ENCODE results near the gene EEA1. TPM values are rescaled to one million over a fixed set of nuclear protein-coding genes. Genes with fewer than 3 reads are reported as not detected.

EEA1 gene
- total and polyA plus RNA-seq, 2 of the 8 experiments (the other 6 are each of a cell fraction or from before 2014, with no cell fraction given): 1.0 to 18.8 TPM

GRCh38 chr12:92769124-92769901 lies 159.8 kb downstream of the EEA1 start (continued):
- TF ChIP-seq KDM4A (IDR thresholded peaks at IDR 0.05; ENCODE audit: low read depth, low read length, severe bottlenecking) (no peak), EGR1 (IDR thresholded peaks at IDR 0.05; ENCODE audit: borderline replicate concordance, low read depth, low read length) (no peak), HDAC2 (IDR thresholded peaks at IDR 0.05; ENCODE audit: borderline replicate concordance in 1 of 2, low read depth in 2 of 2, low read length in 2 of 2) (no peak), TAF7 (optimal IDR thresholded peaks at IDR 0.05; ENCODE audit: borderline replicate concordance, low read depth, low read length) (no peak), SRF (IDR thresholded peaks at IDR 0.05; ENCODE audit: low read depth, low read length) (no peak), CREB1 (IDR thresholded peaks at IDR 0.05) (no peak)

Data from H1 (cell line).